Fibroblast of lung (primary cell): ENCODE data around the gene COL4A6. TPM values are rescaled to one million over a fixed set of nuclear protein-coding genes. Genes with fewer than 3 reads are reported as not detected.

ENCODE experiments used
- DNase-seq, 2 donors: peaks; one replicate each; pipeline versions ENCODE4 v3.0.0 to v3.0.0-alpha.2; 2010; ENCODE audit warnings: low read depth in 2 of 2
- H2AFZ ChIP-seq: 2 replicates; pipeline ENCODE4 v1.5.1; 2012; ENCODE audit warnings: low read length, control low read depth, inconsistent platforms
- H3K27ac ChIP-seq: 2 replicates; pipeline ENCODE4 v1.5.1; 2011; ENCODE audit warnings: low read length, control low read depth; ENCODE audit not compliant: insufficient read depth
- H3K27me3 ChIP-seq: 2 replicates; pipeline ENCODE4 v1.5.1; 2011; ENCODE audit warnings: mild to moderate bottlenecking, low read length; ENCODE audit not compliant: control insufficient read depth, insufficient read depth
- H3K36me3 ChIP-seq: 2 replicates; pipeline ENCODE4 v1.5.1; 2011; ENCODE audit warnings: low read length; ENCODE audit not compliant: control insufficient read depth, insufficient read depth
- H3K4me1 ChIP-seq: 2 replicates; pipeline ENCODE4 v1.5.1; 2011; ENCODE audit warnings: low read length; ENCODE audit not compliant: control insufficient read depth, insufficient read depth; ENCODE audit errors: extremely low read depth
- H3K4me2 ChIP-seq: 2 replicates; pipeline ENCODE4 v1.5.1; 2011; ENCODE audit warnings: low read length, control low read depth; ENCODE audit not compliant: insufficient read depth; ENCODE audit errors: extremely low read depth
- H3K4me3 ChIP-seq, 4 experiments: fragments of 200-600 bp in 1 of 4; sonication (generic) in 1 of 4; replicated peaks in 1 of 4; 2 replicates each; pipeline ENCODE4 v1.5.1; 2011 to 2016; ENCODE audit warnings: low read length in 4 of 4, low read depth in 3 of 4, mild to moderate bottlenecking in 3 of 4, control low read depth in 2 of 4, inconsistent platforms in 1 of 4, mixed read lengths in 1 of 4; ENCODE audit not compliant: insufficient read depth in 1 of 4; ENCODE audit errors: control extremely low read depth in 1 of 4
- H3K79me2 ChIP-seq: 2 replicates; pipeline ENCODE4 v1.5.1; 2012; ENCODE audit warnings: mild to moderate bottlenecking, low read length, inconsistent platforms; ENCODE audit not compliant: control insufficient read depth, insufficient read depth
- H3K9ac ChIP-seq: 2 replicates; pipeline ENCODE4 v1.5.1; 2011; ENCODE audit warnings: mild to moderate bottlenecking, low read length, control low read depth; ENCODE audit not compliant: insufficient read depth
- H3K9me3 ChIP-seq: 2 replicates; pipeline ENCODE4 v1.5.1; 2012; ENCODE audit warnings: low read depth, low read length; ENCODE audit not compliant: control insufficient read depth, insufficient read depth
- H4K20me1 ChIP-seq: 2 replicates; pipeline ENCODE4 v1.5.1; 2011; ENCODE audit warnings: low read length; ENCODE audit not compliant: control insufficient read depth, insufficient read depth; ENCODE audit errors: extremely low read depth
- CTCF ChIP-seq, 2 donors: IDR thresholded peaks in 1 of 2; conservative IDR thresholded peaks in 1 of 2; 1 replicate in 1 of 2; 2 replicates in 1 of 2; pipeline ENCODE4 v1.5.1; 2011 to 2012; ENCODE audit warnings: low read length in 2 of 2, control low read depth in 1 of 2, inconsistent platforms in 1 of 2, low read depth in 1 of 2, mild to moderate bottlenecking in 1 of 2
- EZH2 ChIP-seq: IDR thresholded peaks from 2 replicates; pipeline ENCODE4 v1.5.1; 2012; ENCODE audit warnings: low read length, control low read depth, mild to moderate bottlenecking; ENCODE audit errors: missing control alignments
- polyA plus RNA-seq, 2 donors: library from polyadenylated mRNA; depleted of rRNA in 1 of 2; stranded (reverse) in 1 of 2; unstranded in 1 of 2; fragments of >200 nt; gene quantifications; 2 replicates each; pipeline ENCODE4 v1.2.1, GENCODE V29; 2011 to 2012; ENCODE audit warnings: missing spikeins in 1 of 2
- total RNA-seq: library from RNA; depleted of rRNA; stranded (reverse); fragments of >200 nt; gene quantifications from 2 replicates; pipeline ENCODE4 v1.2.1, GENCODE V29; 2014

Gene COL4A6
- total and polyA plus RNA-seq, 2 donors (not counting 1 experiment from before 2014, with no cell fraction given): 0.15 to 3.5 TPM

GRCh38 chrX:108156934-108157466 is 281.2 kb downstream of the COL4A6 start:
- H3K27me3 ChIP-seq: no peaks in the 10 kb centered on the region
- no peak overlapping the region for H2AFZ ChIP-seq
- H3K4me3 ChIP-seq: no peak overlapping the region
- no peak overlapping the region for H3K9ac ChIP-seq
- no peaks in the 10 kb centered on the region for H3K79me2 ChIP-seq
- DNase-seq: no peak
- no peaks in the 10 kb centered on the region for H3K4me1 ChIP-seq
- no peaks in the 10 kb centered on the region for H4K20me1 ChIP-seq
- H3K36me3 ChIP-seq: no peaks in the 10 kb centered on the region
- TF ChIP-seq CTCF (conservative IDR thresholded peaks at IDR 0.05 in 1 of 2, IDR thresholded peaks at IDR 0.05 in 1 of 2; ENCODE audit: low read depth in 1 of 2, low read length in 2 of 2): no peak
- TF ChIP-seq EZH2: no peak
- no peaks in the 10 kb centered on the region for H3K9me3 ChIP-seq
- H3K4me2 ChIP-seq: no peak overlapping the region
- no peak overlapping the region for H3K27ac ChIP-seq

GRCh38 chrX:108156082-108156481 is 282.1 kb downstream of the COL4A6 start:
- no peak for TF ChIP-seq EZH2
- DNase-seq: no peak
- no peaks in the 10 kb centered on the region for H3K4me1 ChIP-seq
- no peak overlapping the region for H2AFZ ChIP-seq
- no peaks in the 10 kb centered on the region for H3K79me2 ChIP-seq
- H4K20me1 ChIP-seq: no peaks in the 10 kb centered on the region
- H3K4me3 ChIP-seq: no peak overlapping the region
- H3K27me3 ChIP-seq: no peaks in the 10 kb centered on the region
- H3K27ac ChIP-seq: no peak overlapping the region
- no peaks in the 10 kb centered on the region for H3K36me3 ChIP-seq
- H3K4me2 ChIP-seq: no peak overlapping the region
- no peaks in the 10 kb centered on the region for H3K9me3 ChIP-seq
- H3K9ac ChIP-seq: no peak overlapping the region

GRCh38 chrX:108148524-108148923 is 289.7 kb downstream of the COL4A6 start:
- Histone ChIP-seq H3K27ac (no peak overlapping the region), H3K4me1 (no peaks in the 10 kb centered on the region), H3K36me3 (no peaks in the 10 kb centered on the region), H3K9ac (no peak overlapping the region), H3K4me2 (no peak overlapping the region), H4K20me1 (no peaks in the 10 kb centered on the region), H3K27me3 (no peaks in the 10 kb centered on the region), H3K9me3 (no peaks in the 10 kb centered on the region), H3K4me3 (no peak overlapping the region), H3K79me2 (no peaks in the 10 kb centered on the region), H2AFZ (no peak overlapping the region)
- TF ChIP-seq EZH2 (no peak), CTCF (conservative IDR thresholded peaks at IDR 0.05 in 1 of 2, IDR thresholded peaks at IDR 0.05 in 1 of 2; ENCODE audit: low read depth in 1 of 2, low read length in 2 of 2) (no peak)
- no peak for DNase-seq
